Cardiac muscle cell (in vitro differentiated cells and primary cell): ENCODE measurements around the gene CACNA2D3. TPM values are rescaled to one million over a fixed set of nuclear protein-coding genes. Genes with fewer than 3 reads are reported as not detected.
A peak's percentile ranks its signal among the peaks of the same experiment; 100 is the strongest.

Experiments used
- DNase-seq, 2 donors: peaks; one replicate each; pipeline versions ENCODE4 v3.0.0 to v3.0.0-alpha.2; 2010 to 2017; ENCODE audit warnings: low read depth in 1 of 2, low spot score in 1 of 2
- H3K27ac ChIP-seq: fragments of 200-600 bp; sonication (generic); 2 replicates; pipeline ENCODE4 v1.5.1; 2016
- H3K27me3 ChIP-seq: fragments of 200-600 bp; sonication (generic); 2 replicates; pipeline ENCODE4 v1.6.0; 2016; ENCODE audit warnings: control low read depth
- H3K36me3 ChIP-seq: fragments of 200-600 bp; sonication (generic); 2 replicates; pipeline ENCODE4 v1.5.1; 2016; ENCODE audit warnings: control low read depth
- H3K4me1 ChIP-seq: fragments of 200-600 bp; sonication (generic); 2 replicates; pipeline ENCODE4 v1.8.1; 2017; ENCODE audit warnings: low read depth, mild to moderate bottlenecking, mixed run types
- H3K4me3 ChIP-seq: fragments of 200-600 bp; sonication (generic); 2 replicates; pipeline ENCODE4 v1.5.1; 2016; ENCODE audit warnings: mild to moderate bottlenecking
- H3K9me3 ChIP-seq: fragments of 200-600 bp; sonication (generic); 2 replicates; pipeline ENCODE4 v1.5.1; 2017; ENCODE audit warnings: low read depth, mild to moderate bottlenecking, control low read depth
- CTCF ChIP-seq: IDR thresholded peaks from 2 replicates; pipeline ENCODE4 v1.5.1; 2012; ENCODE audit warnings: low read depth, mild to moderate bottlenecking, low read length
- polyA plus RNA-seq: library from polyadenylated mRNA; unstranded; fragments of >200 nt; fragmentation: Nextera tagmentation; extraction: Ambion mirVana; gene quantifications from 2 replicates; pipeline ENCODE4 v1.2.1, GENCODE V29; 2016
- total RNA-seq: library from RNA; depleted of rRNA; stranded (reverse); fragments of >200 nt; gene quantifications from 2 replicates; pipeline ENCODE4 v1.2.3, GENCODE V29; 2016

CACNA2D3 gene
- total and polyA plus RNA-seq, 2 experiments from 2014 or later: 0.45 to 0.59 TPM

DNA sequence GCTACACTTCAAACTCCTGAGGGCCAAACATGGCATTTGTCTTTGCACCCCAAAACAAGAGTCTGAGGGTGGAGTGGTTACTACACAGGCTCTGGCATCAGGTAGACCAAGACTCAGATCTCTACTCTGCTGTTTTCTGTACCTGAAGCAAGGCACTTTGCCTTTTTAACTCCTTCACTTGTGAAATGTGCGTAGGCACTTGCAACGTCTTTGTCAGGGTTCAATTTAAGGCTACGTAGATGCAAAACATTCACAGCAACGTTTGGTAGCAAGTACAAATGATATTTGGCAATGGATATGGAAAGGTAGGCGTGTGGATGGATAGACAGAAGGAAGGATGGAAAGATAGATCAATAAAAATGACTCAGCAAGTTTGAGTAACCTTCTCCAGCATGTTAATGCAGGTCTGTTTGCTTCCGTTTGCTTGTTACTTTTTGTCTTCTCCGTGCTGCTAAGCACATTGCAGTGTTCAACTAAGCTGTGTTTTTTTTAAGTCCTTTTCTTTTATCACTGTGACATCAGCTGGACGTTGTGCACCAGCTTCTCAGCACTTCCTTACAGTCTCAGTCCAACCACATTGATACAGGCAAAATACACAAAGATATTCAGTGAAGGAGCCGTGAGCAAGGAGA, 704.8 kb downstream of the CACNA2D3 start:
- TF ChIP-seq CTCF: no peak
- Histone ChIP-seq H3K27ac (no peak overlapping the region), H3K36me3 (no peaks in the 10 kb centered on the region), H3K4me3 (no peak overlapping the region), H3K9me3 (no peaks in the 10 kb centered on the region), H3K4me1 (no peaks in the 10 kb centered on the region), H3K27me3 (peaks cover 19% of the 10 kb centered on the region)
- DNase-seq: no peak

DNA sequence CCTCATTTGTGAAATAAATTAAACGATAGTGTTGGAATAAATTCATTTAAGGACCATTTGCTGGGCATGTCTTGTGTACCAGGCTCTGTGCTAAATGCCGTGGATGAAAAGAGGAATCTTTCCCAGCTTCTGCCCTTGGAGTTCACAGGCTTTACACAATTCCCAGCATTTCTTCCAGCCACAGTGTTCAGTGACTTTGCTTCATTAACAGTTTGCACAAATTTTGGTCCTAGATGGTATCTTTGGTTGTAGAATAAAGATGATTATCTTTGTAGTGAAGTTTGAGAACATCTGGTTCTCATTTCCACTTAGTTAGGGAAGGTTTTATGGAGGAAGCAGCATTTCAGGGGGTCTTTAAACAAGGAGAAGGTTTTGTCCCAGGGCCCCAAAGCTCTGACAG, 705.4 kb downstream of the CACNA2D3 start:
- Histone ChIP-seq H3K27me3 (peaks cover 18% of the 10 kb centered on the region), H3K36me3 (no peaks in the 10 kb centered on the region), H3K9me3 (no peaks in the 10 kb centered on the region), H3K4me3 (no peak overlapping the region), H3K4me1 (no peaks in the 10 kb centered on the region), H3K27ac (no peak overlapping the region)
- no peak for TF ChIP-seq CTCF
- DNase-seq: no peak

- no peaks in the 10 kb centered on the region for H3K4me1 ChIP-seq
- H3K4me3 ChIP-seq: no peak overlapping the region
- peak; percentile 55 for TF ChIP-seq CTCF
- H3K9me3 ChIP-seq: no peaks in the 10 kb centered on the region
- DNase-seq: peak in 1 of 2 donors; percentile 6
- H3K27me3 ChIP-seq: no peaks in the 10 kb centered on the region
- no peak overlapping the region for H3K27ac ChIP-seq
- no peaks in the 10 kb centered on the region for H3K36me3 ChIP-seq
Observed at GRCh38 chr3:54830658-54831057, 708.3 kb downstream of the CACNA2D3 start.

- no peak for TF ChIP-seq CTCF
- H3K4me3 ChIP-seq: no peak overlapping the region
- no peaks in the 10 kb centered on the region for H3K4me1 ChIP-seq
- H3K27ac ChIP-seq: no peak overlapping the region
- no peaks in the 10 kb centered on the region for H3K9me3 ChIP-seq
- no peaks in the 10 kb centered on the region for H3K36me3 ChIP-seq
- no peak for DNase-seq
- H3K27me3 ChIP-seq: no peaks in the 10 kb centered on the region
Observed at GRCh38 chr3:54831112-54831511, 708.8 kb downstream of the CACNA2D3 start.

DNA sequence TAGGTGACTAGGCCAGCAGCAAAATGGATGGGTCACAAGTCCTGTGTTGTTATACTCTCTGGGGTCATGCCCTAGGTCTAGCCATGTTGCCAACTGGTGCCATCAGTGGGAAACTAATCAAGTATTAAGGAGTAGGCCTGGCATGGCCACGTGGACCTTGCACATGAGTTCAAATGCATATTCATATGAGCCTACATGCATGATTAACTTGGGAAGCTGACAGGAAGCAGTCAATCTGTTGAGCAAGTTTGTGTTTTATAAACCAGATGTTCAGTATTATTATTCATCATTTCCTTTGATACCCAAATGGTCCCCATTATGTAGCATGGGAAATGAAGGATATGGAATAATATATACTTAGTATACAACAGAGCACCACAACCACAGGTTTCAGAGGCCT, 710.5 kb downstream of the CACNA2D3 start:
- Histone ChIP-seq H3K4me1 (no peaks in the 10 kb centered on the region), H3K9me3 (no peaks in the 10 kb centered on the region), H3K36me3 (no peaks in the 10 kb centered on the region), H3K4me3 (no peak overlapping the region), H3K27me3 (no peaks in the 10 kb centered on the region), H3K27ac (no peak overlapping the region)
- no peak for DNase-seq
- TF ChIP-seq CTCF: no peak
